B cell (primary cell): ENCODE results near the gene CDC42SE2. TPM values are rescaled to one million over a fixed set of nuclear protein-coding genes. Genes with fewer than 3 reads are reported as not detected.

Experiments
- ATAC-seq: fragments of 200-7000 bp; cut with Tn5 transposase; one replicate; pipeline ENCODE4 v1.10.0; 2021; ENCODE audit warnings: low read depth, mild to moderate bottlenecking, moderate number of reproducible peaks, moderate library complexity
- CTCF ChIA-PET: fragments of 350-600 bp; sonication (Branson Sonifier 250); formaldehyde crosslinking; loops from one replicate; lab custom pipeline; 2021; ENCODE audit warnings: antibody characterized with exemption, inconsistent platforms; lab: Charles Lee
- POLR2A ChIA-PET: fragments of 350-600 bp; sonication (Branson Sonifier 250); formaldehyde crosslinking; loops from one replicate; lab custom pipeline; 2021; ENCODE audit warnings: antibody characterized with exemption; lab: Charles Lee
- DNase-seq: peaks from one replicate; pipeline ENCODE4 v3.0.0; 2013
- H2AFZ ChIP-seq: 2 replicates; pipeline ENCODE4 v1.6.1; 2012; ENCODE audit warnings: mild to moderate bottlenecking, low read depth, low read length; ENCODE audit not compliant: insufficient read depth, poor library complexity, severe bottlenecking
- H3K27ac ChIP-seq, 2 donors: 1 replicate in 1 of 2; 2 replicates in 1 of 2; pipeline ENCODE4 v1.5.1; 2012 to 2013; ENCODE audit warnings: low read length in 2 of 2, mild to moderate bottlenecking in 2 of 2, moderate library complexity in 1 of 2
- H3K27me3 ChIP-seq, 4 experiments: fragments of 200-600 bp in 1 of 4; sonication (generic) in 1 of 4; replicated peaks in 1 of 4; 1 replicate in 2 of 4; 2 replicates in 2 of 4; pipeline versions ENCODE4 v1.6.1 to v1.7.0; 2013 to 2016; ENCODE audit warnings: low read length in 3 of 4, mild to moderate bottlenecking in 2 of 4, mixed read lengths in 1 of 4, moderate library complexity in 1 of 4; ENCODE audit not compliant: insufficient read depth in 4 of 4, control insufficient read depth in 3 of 4; ENCODE audit errors: control extremely low read depth in 1 of 4
- H3K36me3 ChIP-seq, 2 experiments: replicated peaks in 1 of 2; 1 replicate in 1 of 2; 2 replicates in 1 of 2; pipeline versions ENCODE4 v1.6.1 to v1.7.1; 2013; ENCODE audit warnings: low read length in 1 of 2; ENCODE audit not compliant: insufficient read depth in 2 of 2, control insufficient read depth in 1 of 2; ENCODE audit errors: control extremely low read depth in 1 of 2, extremely low read depth in 1 of 2
- H3K4me1 ChIP-seq, 2 donors: fragments of 200-600 bp in 1 of 2; sonication (generic) in 1 of 2; 1 replicate in 1 of 2; 2 replicates in 1 of 2; pipeline versions ENCODE4 v1.5.1 to v1.6.1; 2013 to 2017; ENCODE audit warnings: low read length in 2 of 2; ENCODE audit not compliant: control insufficient read depth in 2 of 2, insufficient read depth in 2 of 2
- H3K4me2 ChIP-seq: replicated peaks from 2 replicates; pipeline ENCODE3; 2012; ENCODE audit warnings: mild to moderate bottlenecking, low read depth, low read length; ENCODE audit not compliant: poor library complexity, severe bottlenecking
- H3K4me3 ChIP-seq, 5 experiments: fragments of 200-600 bp in 1 of 5; sonication (generic) in 1 of 5; 1 replicate in 3 of 5; 2 replicates in 2 of 5; pipeline versions ENCODE4 v1.5.1 to v1.7.0; 2011 to 2016; ENCODE audit warnings: low read length in 4 of 5, mild to moderate bottlenecking in 4 of 5, low read depth in 2 of 5, control low read depth in 1 of 5, moderate library complexity in 1 of 5; ENCODE audit not compliant: insufficient read depth in 1 of 5; ENCODE audit errors: control extremely low read depth in 1 of 5, extremely low read depth in 1 of 5
- H3K79me2 ChIP-seq: fragments of 200-600 bp; sonication (generic); one replicate; pipeline ENCODE4 v1.6.0; 2016; ENCODE audit warnings: low read length; ENCODE audit not compliant: control insufficient read depth, insufficient read depth
- H3K9ac ChIP-seq: fragments of 200-600 bp; sonication (generic); 2 replicates; pipeline ENCODE4 v1.6.1; 2017; ENCODE audit warnings: mild to moderate bottlenecking, low read length, moderate library complexity
- H3K9me3 ChIP-seq, 3 donors: one replicate each; pipeline versions ENCODE4 v1.6.1 to v1.7.1; 2013; ENCODE audit warnings: low read length in 2 of 3; ENCODE audit not compliant: control insufficient read depth in 2 of 3, insufficient read depth in 1 of 3; ENCODE audit errors: control extremely low read depth in 1 of 3
- H4K20me1 ChIP-seq: 2 replicates; pipeline ENCODE4 v1.6.0; 2012; ENCODE audit warnings: mild to moderate bottlenecking, low read length; ENCODE audit not compliant: insufficient read depth, control insufficient read depth, poor library complexity, severe bottlenecking
- H3K27ac Mint-ChIP-seq: one replicate; pipeline ENCODE4 v1.8.0; 2021; ENCODE audit warnings: mixed read lengths
- H3K27me3 Mint-ChIP-seq: one replicate; pipeline ENCODE4 v1.8.0; 2021; ENCODE audit warnings: mixed read lengths
- H3K4me1 Mint-ChIP-seq: one replicate; pipeline ENCODE4 v1.8.0; 2021; ENCODE audit warnings: mixed read lengths
- H3K4me3 Mint-ChIP-seq: one replicate; pipeline ENCODE4 v1.8.0; 2021; ENCODE audit warnings: mixed read lengths
- H3K9me3 Mint-ChIP-seq: one replicate; pipeline ENCODE4 v1.8.0; 2022; ENCODE audit warnings: mixed read lengths; ENCODE audit not compliant: insufficient read depth
- CTCF ChIP-seq: fragments of 200-600 bp; IDR thresholded peaks from one replicate; pipeline ENCODE4 v1.8.0; 2022; ENCODE audit warnings: antibody characterized with exemption, mild to moderate bottlenecking
- EZH2 ChIP-seq: IDR thresholded peaks from 2 replicates; pipeline ENCODE4 v1.6.1; 2012; ENCODE audit warnings: borderline replicate concordance, low read depth, mild to moderate bottlenecking, moderate library complexity, low read length; ENCODE audit not compliant: insufficient read depth, poor library complexity, severe bottlenecking
- WGBS: methylation state at CpG from one replicate; pipeline ENCODE4 v1.1.5; 2013; ENCODE audit warnings: missing lambda C conversion rate; ENCODE audit not compliant: insufficient coverage; 5-methylcytosine and 5-hydroxymethylcytosine counted together
- intact Hi-C: fragments of 100-400 bp; cut with micrococcal nuclease; formaldehyde crosslinking; loops from one replicate; pipeline ENCODE4 v1.10.0; 2022
- polyA plus RNA-seq: library from polyadenylated mRNA; depleted of rRNA; stranded (reverse); fragments of >200 nt; gene quantifications from 2 replicates; pipeline ENCODE4 v1.2.3, GENCODE V29; 2012
- total RNA-seq, 2 donors: library from RNA; stranded (reverse); fragments of 120-200 nt in 1 of 2; gene quantifications; 1 replicate in 1 of 2; 2 replicates in 1 of 2; pipeline versions ENCODE4 v1.2.3 to v1.2.4, GENCODE V29; 2013 to 2022

Gene CDC42SE2
- total and polyA plus RNA-seq, 2 donors (not counting 1 experiment from before 2014, with no cell fraction given): 42.5 to 161 TPM

GRCh38 chr5:131245948-131246347 lies 17.9 kb upstream of the CDC42SE2 start:
- ChIA-PET POLR2A (no interaction called here), CTCF (no interaction called here)
- Histone ChIP-seq H2AFZ (no peak overlapping the region), H3K4me2 (no peak overlapping the region), H3K27me3 (no peaks in the 10 kb centered on the region), H3K27ac (peak overlapping the region in 1 of 2 donors; percentile 57), H3K9ac (no peak overlapping the region), H3K79me2 (peaks cover 58% of the 10 kb centered on the region), H3K9me3 (peaks cover 0 to 13% (median 2%) of the 10 kb centered on the region in 3 donors), H3K36me3 (peaks cover 9 to 13% of the 10 kb centered on the region in 2 experiments), H3K4me3 (no peak overlapping the region), H4K20me1 (no peaks in the 10 kb centered on the region), H3K4me1 (peaks cover 6 to 18% of the 10 kb centered on the region in 2 donors)
- Mint-ChIP-seq H3K4me1 (peaks cover 26% of the 10 kb centered on the region), H3K4me3 (no peak overlapping the region), H3K9me3 (no peaks in the 10 kb centered on the region), H3K27me3 (no peaks in the 10 kb centered on the region), H3K27ac (no peak overlapping the region)
- TF ChIP-seq EZH2 (no peak), CTCF (no peak)
- ATAC-seq (no peak), DNase-seq (no peak)
- intact Hi-C loops: no loop called here
- no CpG with 5 or more reads among the region's 2 CpGs for WGBS

GRCh38 chr5:131246504-131246903 lies 17.3 kb upstream of the CDC42SE2 start:
- CTCF ChIA-PET: no interaction called here
- peaks cover 58% of the 10 kb centered on the region for H3K79me2 ChIP-seq
- POLR2A ChIA-PET: interaction anchor here (0.7 kb wide), 1 partner anchor 54 kb away, joined by 10 read pairs; no protein-coding TSS in a partner anchor

More at GRCh38 chr5:131246504-131246903, 17.3 kb upstream of the CDC42SE2 start:
- Histone ChIP-seq H3K27me3 (no peaks in the 10 kb centered on the region), H3K27ac (no peak overlapping the region), H3K36me3 (peaks cover 9 to 13% of the 10 kb centered on the region in 2 experiments), H4K20me1 (no peaks in the 10 kb centered on the region), H3K9ac (no peak overlapping the region), H3K9me3 (peaks cover 0 to 13% (median 2%) of the 10 kb centered on the region in 3 donors), H3K4me1 (peaks cover 7 to 24% of the 10 kb centered on the region in 2 donors), H3K4me2 (no peak overlapping the region), H3K4me3 (no peak overlapping the region), H2AFZ (no peak overlapping the region)
- H3K9me3 Mint-ChIP-seq: no peaks in the 10 kb centered on the region
- WGBS: no CpG with 5 or more reads among the region's 4 CpGs
- H3K4me1 Mint-ChIP-seq: peaks cover 31% of the 10 kb centered on the region
- no peak overlapping the region for H3K27ac Mint-ChIP-seq
- ATAC-seq (no peak), DNase-seq (no peak)
- H3K27me3 Mint-ChIP-seq: no peaks in the 10 kb centered on the region
- TF ChIP-seq CTCF (no peak), EZH2 (no peak)
- intact Hi-C loops: no loop called here
- H3K4me3 Mint-ChIP-seq: no peak overlapping the region
